HG03565 (cell line): ENCODE results near the gene SMYD3.
"Not testable (repeated sequence)": the region's sequence is repeated elsewhere in the genome, so short reads cannot be mapped to it uniquely, and the experiment has no call there.

Experiments used
- ATAC-seq: cut with Tn5 transposase; IDR thresholded peaks from one replicate; pipeline ENCODE4 v1.9.1; 2021; ENCODE audit warnings: mild to moderate bottlenecking, moderate library complexity; ENCODE audit not compliant: unreplicated experiment

Gene SMYD3

GRCh38 chr1:246081138-246081702 is 425.9 kb downstream of the SMYD3 start:
- ATAC-seq, result no peak

GRCh38 chr1:246080031-246080430 is 427.0 kb downstream of the SMYD3 start:
- ATAC-seq, result no peak

- ATAC-seq, result no peak
Observed at GRCh38 chr1:246078888-246079252, 428.2 kb downstream of the SMYD3 start.

GRCh38 chr1:246078126-246078887 is 428.8 kb downstream of the SMYD3 start:
- ATAC-seq, result no peak

GRCh38 chr1:246077476-246077875 is 429.6 kb downstream of the SMYD3 start:
- no peak for ATAC-seq

- ATAC-seq, result no peak
Observed at GRCh38 chr1:246074421-246074820, 432.7 kb downstream of the SMYD3 start.

GRCh38 chr1:246072456-246072955 is 434.6 kb downstream of the SMYD3 start:
- no peak for ATAC-seq

- ATAC-seq, result not testable (repeated sequence)
Observed at GRCh38 chr1:246071981-246072380, 435.1 kb downstream of the SMYD3 start.

GRCh38 chr1:246071561-246071960 is 435.5 kb downstream of the SMYD3 start:
- ATAC-seq, result not testable (repeated sequence)

- ATAC-seq, result no peak
Observed at GRCh38 chr1:246069581-246069980, 437.5 kb downstream of the SMYD3 start.

GRCh38 chr1:246068619-246069509 is 438.2 kb downstream of the SMYD3 start:
- ATAC-seq, result no peak

GRCh38 chr1:246068217-246068512 is 438.9 kb downstream of the SMYD3 start:
- ATAC-seq, result no peak

GRCh38 chr1:246067432-246068216 is 439.5 kb downstream of the SMYD3 start:
- ATAC-seq, result no peak

- no peak for ATAC-seq
Observed at GRCh38 chr1:246066573-246066972, 440.5 kb downstream of the SMYD3 start.

GRCh38 chr1:246065592-246065991 is 441.5 kb downstream of the SMYD3 start:
- no peak for ATAC-seq

GRCh38 chr1:246064891-246065290 is 442.2 kb downstream of the SMYD3 start:
- ATAC-seq, result no peak

- ATAC-seq, result no peak
Observed at GRCh38 chr1:246063013-246063616, 444.0 kb downstream of the SMYD3 start.

GRCh38 chr1:246058466-246058865 is 448.6 kb downstream of the SMYD3 start:
- no peak for ATAC-seq

- ATAC-seq, result no peak
Observed at GRCh38 chr1:246052603-246053002, 454.5 kb downstream of the SMYD3 start.

GRCh38 chr1:246051909-246052518 is 455.1 kb downstream of the SMYD3 start:
- ATAC-seq, result no peak
